Right lung (tissue), 5 donors: ENCODE measurements around the gene IKZF3. TPM values are rescaled to one million over a fixed set of nuclear protein-coding genes. Genes with fewer than 3 reads are reported as not detected.
"Not testable (repeated sequence)": the region's sequence is repeated elsewhere in the genome, so short reads cannot be mapped to it uniquely, and the experiment has no call there.

Source experiments
- DNase-seq, 2 donors: peaks; one replicate each; pipeline ENCODE4 v3.0.0-alpha.2; 2013
- polyA plus RNA-seq, 5 donors: library from polyadenylated mRNA; unstranded; fragments of 120-200 nt; gene quantifications; one replicate each; pipeline versions ENCODE4 v1.2.1 to v1.2.3, GENCODE V29; 2013; ENCODE audit warnings: inconsistent platforms in 1 of 5, low replicate concordance in 1 of 5; ENCODE audit not compliant: insufficient read length in 5 of 5, insufficient read depth in 1 of 5

IKZF3 gene
- polyA plus RNA-seq, 5 donors: 1.1 to 1.8 (median 1.3) TPM

GRCh38 chr17:39781861-39782213, 82.3 kb downstream of the IKZF3 start:
- DNase-seq: no peak

- no peak for DNase-seq
Measured at GRCh38 chr17:39781031-39781860, 82.9 kb downstream of the IKZF3 start.

- DNase-seq: no peak
Measured at GRCh38 chr17:39777534-39778365, 86.4 kb downstream of the IKZF3 start.

- no peak for DNase-seq
Measured at GRCh38 chr17:39776252-39776651, 87.9 kb downstream of the IKZF3 start.

- DNase-seq: no peak
Measured at GRCh38 chr17:39775031-39775430, 89.1 kb downstream of the IKZF3 start.

- no peak for DNase-seq
Measured at GRCh38 chr17:39774047-39774446, 90.1 kb downstream of the IKZF3 start.

- DNase-seq: no peak
Measured at GRCh38 chr17:39772987-39773934, 90.9 kb downstream of the IKZF3 start.

GRCh38 chr17:39772415-39772814, 91.7 kb downstream of the IKZF3 start:
- no peak for DNase-seq

GRCh38 chr17:39769974-39770587, 94.0 kb downstream of the IKZF3 start:
- no peak for DNase-seq

GRCh38 chr17:39767147-39767546, 97.0 kb downstream of the IKZF3 start:
- no peak for DNase-seq

- no peak for DNase-seq
Measured at GRCh38 chr17:39765766-39766165, 98.3 kb downstream of the IKZF3 start.

GRCh38 chr17:39765175-39765574, 98.9 kb downstream of the IKZF3 start:
- DNase-seq: no peak

GRCh38 chr17:39764171-39764570, 99.9 kb downstream of the IKZF3 start:
- not testable (repeated sequence) for DNase-seq

GRCh38 chr17:39763051-39763820, 100.9 kb downstream of the IKZF3 start:
- DNase-seq: no peak

- DNase-seq: no peak
Measured at GRCh38 chr17:39761861-39762496, 102.1 kb downstream of the IKZF3 start.

- no peak for DNase-seq
Measured at GRCh38 chr17:39759204-39759603, 104.9 kb downstream of the IKZF3 start.

GRCh38 chr17:39757931-39758873, 105.9 kb downstream of the IKZF3 start:
- no peak for DNase-seq

GRCh38 chr17:39757176-39757662, 106.9 kb downstream of the IKZF3 start:
- no peak for DNase-seq
